ENCODE measurements around the gene C5orf58.

C5orf58 gene

DNA sequence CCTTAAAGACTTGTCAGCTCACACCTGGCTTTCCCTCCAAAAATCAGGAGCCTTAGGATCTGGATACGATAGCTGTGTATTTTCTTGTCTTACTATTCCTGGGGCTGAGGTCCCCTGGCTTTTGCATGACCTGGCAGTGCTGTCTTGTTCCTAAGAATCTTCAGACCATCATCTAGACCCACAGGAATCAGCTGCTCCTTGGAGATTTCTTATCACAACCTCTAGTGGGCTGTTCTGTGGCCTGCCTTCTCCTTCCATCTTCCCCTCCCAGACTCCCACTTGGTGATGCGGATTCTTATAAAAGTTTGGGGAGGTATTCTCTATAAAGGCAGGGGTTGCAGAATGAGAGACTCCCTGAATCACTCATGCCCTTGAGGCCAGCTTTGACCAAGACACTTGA lies 43.4 kb downstream of the C5orf58 start (continued):
- TF ChIP-seq CSDC2 (CRISPR knock-in tag; IDR thresholded peaks at IDR 0.05) = no peak

DNA sequence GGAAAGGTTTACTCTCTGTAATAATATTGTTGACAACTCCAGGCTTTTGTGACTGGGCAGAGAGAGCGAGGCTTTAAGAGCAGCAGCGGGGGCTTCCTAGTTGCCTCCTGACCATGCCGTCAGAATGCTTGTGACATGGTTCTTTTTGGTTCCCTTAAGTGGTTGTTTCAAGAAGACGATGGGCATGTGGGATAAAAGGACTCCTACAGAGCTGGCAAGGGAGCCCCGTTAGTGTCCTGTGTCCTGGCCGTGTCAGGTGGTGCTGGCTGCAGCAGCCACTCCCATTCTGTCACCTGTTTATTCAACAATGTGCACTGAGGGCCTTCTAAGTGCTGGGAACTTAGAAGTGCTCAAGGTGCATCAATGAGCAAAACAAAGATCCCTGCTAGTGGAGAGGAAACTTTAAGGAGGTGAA lies 45.1 kb downstream of the C5orf58 start:
- TF ChIP-seq ZFP30 (CRISPR knock-in tag; IDR thresholded peaks at IDR 0.05) (no peak), CSDC2 (CRISPR knock-in tag; IDR thresholded peaks at IDR 0.05) (no peak), GLIS3 (CRISPR knock-in tag; IDR thresholded peaks at IDR 0.05) (no peak), ESRRG (CRISPR knock-in tag; IDR thresholded peaks at IDR 0.05) (no peak), ZNF565 (CRISPR knock-in tag; conservative IDR thresholded peaks at IDR 0.05; ENCODE audit: low read depth) (no peak), OSR1 (CRISPR knock-in tag; IDR thresholded peaks at IDR 0.05) (no peak), BACH2 (CRISPR knock-in tag; IDR thresholded peaks at IDR 0.05; ENCODE audit: borderline replicate concordance) (no peak), ISL1 (CRISPR knock-in tag; IDR thresholded peaks at IDR 0.05) (no peak), ARNTL (CRISPR knock-in tag; IDR thresholded peaks at IDR 0.05; ENCODE audit: borderline replicate concordance, low read depth) (no peak), ZNF8 (CRISPR knock-in tag; IDR thresholded peaks at IDR 0.05) (no peak), ZNF70 (CRISPR knock-in tag; IDR thresholded peaks at IDR 0.05) (no peak), ZC3H10 (CRISPR knock-in tag; IDR thresholded peaks at IDR 0.05) (no peak), ZFP3 (CRISPR knock-in tag; IDR thresholded peaks at IDR 0.05) (no peak), TOX (CRISPR knock-in tag; IDR thresholded peaks at IDR 0.05; ENCODE audit: borderline replicate concordance) (no peak), SNAI2 (CRISPR knock-in tag; IDR thresholded peaks at IDR 0.05) (no peak)
- TF ChIP-seq, protein P1, sequence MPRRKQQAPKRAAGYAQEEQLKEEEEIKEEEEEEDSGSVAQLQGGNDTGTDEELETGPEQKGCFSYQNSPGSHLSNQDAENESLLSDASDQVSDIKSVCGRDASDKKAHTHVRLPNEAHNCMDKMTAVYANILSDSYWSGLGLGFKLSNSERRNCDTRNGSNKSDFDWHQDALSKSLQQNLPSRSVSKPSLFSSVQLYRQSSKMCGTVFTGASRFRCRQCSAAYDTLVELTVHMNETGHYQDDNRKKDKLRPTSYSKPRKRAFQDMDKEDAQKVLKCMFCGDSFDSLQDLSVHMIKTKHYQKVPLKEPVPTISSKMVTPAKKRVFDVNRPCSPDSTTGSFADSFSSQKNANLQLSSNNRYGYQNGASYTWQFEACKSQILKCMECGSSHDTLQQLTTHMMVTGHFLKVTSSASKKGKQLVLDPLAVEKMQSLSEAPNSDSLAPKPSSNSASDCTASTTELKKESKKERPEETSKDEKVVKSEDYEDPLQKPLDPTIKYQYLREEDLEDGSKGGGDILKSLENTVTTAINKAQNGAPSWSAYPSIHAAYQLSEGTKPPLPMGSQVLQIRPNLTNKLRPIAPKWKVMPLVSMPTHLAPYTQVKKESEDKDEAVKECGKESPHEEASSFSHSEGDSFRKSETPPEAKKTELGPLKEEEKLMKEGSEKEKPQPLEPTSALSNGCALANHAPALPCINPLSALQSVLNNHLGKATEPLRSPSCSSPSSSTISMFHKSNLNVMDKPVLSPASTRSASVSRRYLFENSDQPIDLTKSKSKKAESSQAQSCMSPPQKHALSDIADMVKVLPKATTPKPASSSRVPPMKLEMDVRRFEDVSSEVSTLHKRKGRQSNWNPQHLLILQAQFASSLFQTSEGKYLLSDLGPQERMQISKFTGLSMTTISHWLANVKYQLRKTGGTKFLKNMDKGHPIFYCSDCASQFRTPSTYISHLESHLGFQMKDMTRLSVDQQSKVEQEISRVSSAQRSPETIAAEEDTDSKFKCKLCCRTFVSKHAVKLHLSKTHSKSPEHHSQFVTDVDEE (CRISPR knock-in tag; IDR thresholded peaks at IDR 0.05) = no peak
- TF ChIP-seq, protein P2, sequence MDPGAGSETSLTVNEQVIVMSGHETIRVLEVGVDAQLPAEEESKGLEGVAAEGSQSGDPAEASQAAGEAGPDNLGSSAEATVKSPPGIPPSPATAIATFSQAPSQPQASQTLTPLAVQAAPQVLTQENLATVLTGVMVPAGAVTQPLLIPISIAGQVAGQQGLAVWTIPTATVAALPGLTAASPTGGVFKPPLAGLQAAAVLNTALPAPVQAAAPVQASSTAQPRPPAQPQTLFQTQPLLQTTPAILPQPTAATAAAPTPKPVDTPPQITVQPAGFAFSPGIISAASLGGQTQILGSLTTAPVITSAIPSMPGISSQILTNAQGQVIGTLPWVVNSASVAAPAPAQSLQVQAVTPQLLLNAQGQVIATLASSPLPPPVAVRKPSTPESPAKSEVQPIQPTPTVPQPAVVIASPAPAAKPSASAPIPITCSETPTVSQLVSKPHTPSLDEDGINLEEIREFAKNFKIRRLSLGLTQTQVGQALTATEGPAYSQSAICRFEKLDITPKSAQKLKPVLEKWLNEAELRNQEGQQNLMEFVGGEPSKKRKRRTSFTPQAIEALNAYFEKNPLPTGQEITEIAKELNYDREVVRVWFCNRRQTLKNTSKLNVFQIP (CRISPR knock-in tag; IDR thresholded peaks at IDR 0.05; ENCODE audit: borderline replicate concordance, low read depth) = no peak
- TF ChIP-seq, protein P3, sequence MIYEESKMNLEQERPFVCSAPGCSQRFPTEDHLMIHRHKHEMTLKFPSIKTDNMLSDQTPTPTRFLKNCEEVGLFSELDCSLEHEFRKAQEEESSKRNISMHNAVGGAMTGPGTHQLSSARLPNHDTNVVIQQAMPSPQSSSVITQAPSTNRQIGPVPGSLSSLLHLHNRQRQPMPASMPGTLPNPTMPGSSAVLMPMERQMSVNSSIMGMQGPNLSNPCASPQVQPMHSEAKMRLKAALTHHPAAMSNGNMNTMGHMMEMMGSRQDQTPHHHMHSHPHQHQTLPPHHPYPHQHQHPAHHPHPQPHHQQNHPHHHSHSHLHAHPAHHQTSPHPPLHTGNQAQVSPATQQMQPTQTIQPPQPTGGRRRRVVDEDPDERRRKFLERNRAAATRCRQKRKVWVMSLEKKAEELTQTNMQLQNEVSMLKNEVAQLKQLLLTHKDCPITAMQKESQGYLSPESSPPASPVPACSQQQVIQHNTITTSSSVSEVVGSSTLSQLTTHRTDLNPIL (CRISPR knock-in tag; IDR thresholded peaks at IDR 0.05; ENCODE audit: low read depth) = no peak
- TF ChIP-seq, protein P4, sequence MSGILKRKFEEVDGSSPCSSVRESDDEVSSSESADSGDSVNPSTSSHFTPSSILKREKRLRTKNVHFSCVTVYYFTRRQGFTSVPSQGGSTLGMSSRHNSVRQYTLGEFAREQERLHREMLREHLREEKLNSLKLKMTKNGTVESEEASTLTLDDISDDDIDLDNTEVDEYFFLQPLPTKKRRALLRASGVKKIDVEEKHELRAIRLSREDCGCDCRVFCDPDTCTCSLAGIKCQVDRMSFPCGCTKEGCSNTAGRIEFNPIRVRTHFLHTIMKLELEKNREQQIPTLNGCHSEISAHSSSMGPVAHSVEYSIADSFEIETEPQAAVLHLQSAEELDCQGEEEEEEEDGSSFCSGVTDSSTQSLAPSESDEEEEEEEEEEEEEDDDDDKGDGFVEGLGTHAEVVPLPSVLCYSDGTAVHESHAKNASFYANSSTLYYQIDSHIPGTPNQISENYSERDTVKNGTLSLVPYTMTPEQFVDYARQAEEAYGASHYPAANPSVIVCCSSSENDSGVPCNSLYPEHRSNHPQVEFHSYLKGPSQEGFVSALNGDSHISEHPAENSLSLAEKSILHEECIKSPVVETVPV (CRISPR knock-in tag; IDR thresholded peaks at IDR 0.05) = no peak
- no peak for ATAC-seq

DNA sequence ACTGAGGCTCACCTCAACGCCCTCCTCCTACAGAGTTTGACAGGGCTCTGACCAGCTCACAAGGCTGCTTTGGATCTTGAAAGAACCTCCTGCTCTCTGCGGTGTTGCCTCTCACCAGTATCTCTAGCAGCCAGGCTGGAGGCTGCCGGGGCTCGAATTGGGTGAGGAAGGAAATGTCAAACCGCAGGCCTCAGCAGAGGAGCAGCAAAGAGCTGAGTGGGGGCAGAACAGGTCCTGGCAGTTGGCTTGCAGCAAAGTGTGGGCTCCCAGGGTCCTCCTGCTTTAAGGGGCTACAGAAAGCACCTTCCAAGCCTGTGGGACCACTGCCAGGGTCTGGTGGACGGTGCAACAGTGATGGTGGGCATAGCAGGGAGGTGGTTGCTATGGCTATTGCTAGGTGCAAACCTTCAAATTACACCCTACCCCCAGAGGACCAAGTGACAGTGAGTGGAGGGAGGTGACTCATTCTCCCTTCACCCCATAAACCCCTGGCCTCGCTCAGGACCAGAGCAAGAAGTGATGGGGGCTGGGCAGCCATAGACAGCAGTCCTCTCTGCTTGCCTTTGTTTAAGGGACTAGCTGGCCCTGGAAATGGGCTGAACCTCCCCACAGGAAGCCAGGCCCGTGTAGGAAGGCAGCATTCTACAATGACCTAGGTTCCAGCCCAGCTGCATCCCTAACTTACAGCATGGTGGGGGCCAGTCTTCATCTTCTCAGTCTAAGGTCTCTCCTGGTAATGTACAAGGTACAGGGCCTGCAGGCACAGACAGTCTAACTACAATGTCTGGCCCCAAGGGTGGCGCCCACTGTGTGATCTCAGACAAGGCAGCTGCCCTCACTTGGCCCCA lies 46.0 kb downstream of the C5orf58 start:
- ATAC-seq = no peak
- no peak for TF ChIP-seq ZNF565 (CRISPR knock-in tag; conservative IDR thresholded peaks at IDR 0.05; ENCODE audit: low read depth)
- TF ChIP-seq CSDC2 (CRISPR knock-in tag; IDR thresholded peaks at IDR 0.05) = no peak
- TF ChIP-seq PPARA (CRISPR knock-in tag; IDR thresholded peaks at IDR 0.05; ENCODE audit: borderline replicate concordance) = no peak
- no peak for TF ChIP-seq SNAI2 (CRISPR knock-in tag; IDR thresholded peaks at IDR 0.05)
- TF ChIP-seq, protein P5, sequence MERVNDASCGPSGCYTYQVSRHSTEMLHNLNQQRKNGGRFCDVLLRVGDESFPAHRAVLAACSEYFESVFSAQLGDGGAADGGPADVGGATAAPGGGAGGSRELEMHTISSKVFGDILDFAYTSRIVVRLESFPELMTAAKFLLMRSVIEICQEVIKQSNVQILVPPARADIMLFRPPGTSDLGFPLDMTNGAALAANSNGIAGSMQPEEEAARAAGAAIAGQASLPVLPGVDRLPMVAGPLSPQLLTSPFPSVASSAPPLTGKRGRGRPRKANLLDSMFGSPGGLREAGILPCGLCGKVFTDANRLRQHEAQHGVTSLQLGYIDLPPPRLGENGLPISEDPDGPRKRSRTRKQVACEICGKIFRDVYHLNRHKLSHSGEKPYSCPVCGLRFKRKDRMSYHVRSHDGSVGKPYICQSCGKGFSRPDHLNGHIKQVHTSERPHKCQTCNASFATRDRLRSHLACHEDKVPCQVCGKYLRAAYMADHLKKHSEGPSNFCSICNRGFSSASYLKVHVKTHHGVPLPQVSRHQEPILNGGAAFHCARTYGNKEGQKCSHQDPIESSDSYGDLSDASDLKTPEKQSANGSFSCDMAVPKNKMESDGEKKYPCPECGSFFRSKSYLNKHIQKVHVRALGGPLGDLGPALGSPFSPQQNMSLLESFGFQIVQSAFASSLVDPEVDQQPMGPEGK (CRISPR knock-in tag; IDR thresholded peaks at IDR 0.05; ENCODE audit: borderline replicate concordance) = no peak
- no peak for TF ChIP-seq OSR1 (CRISPR knock-in tag; IDR thresholded peaks at IDR 0.05)
- no peak for TF ChIP-seq ESRRG (CRISPR knock-in tag; IDR thresholded peaks at IDR 0.05)
- TF ChIP-seq BACH2 (CRISPR knock-in tag; IDR thresholded peaks at IDR 0.05; ENCODE audit: borderline replicate concordance) = no peak
- no peak for TF ChIP-seq ZFP30 (CRISPR knock-in tag; IDR thresholded peaks at IDR 0.05)
- no peak for TF ChIP-seq ZNF8 (CRISPR knock-in tag; IDR thresholded peaks at IDR 0.05)
- TF ChIP-seq, protein P2 (CRISPR knock-in tag; IDR thresholded peaks at IDR 0.05; ENCODE audit: borderline replicate concordance, low read depth) = no peak
- no peak for TF ChIP-seq ZFP3 (CRISPR knock-in tag; IDR thresholded peaks at IDR 0.05)
- TF ChIP-seq, protein P1 (CRISPR knock-in tag; IDR thresholded peaks at IDR 0.05) = no peak
